Esophagus muscularis mucosa (tissue), 4 donors: ENCODE results near the gene IFNA8. TPM values are rescaled to one million over a fixed set of nuclear protein-coding genes. Genes with fewer than 3 reads are reported as not detected.

Experiments used
- DNase-seq: peaks from one replicate; pipeline ENCODE4 v3.0.0-alpha.2; 2017; ENCODE audit errors: extremely low spot score
- H3K27ac ChIP-seq, 4 donors: fragments of 200-600 bp; sonication (generic); replicated peaks in 1 of 4; 1 replicate in 3 of 4; 2 replicates in 1 of 4; pipeline ENCODE4 v1.5.1; 2016 to 2019; ENCODE audit warnings: mild to moderate bottlenecking in 1 of 4
- H3K27me3 ChIP-seq, 4 donors: fragments of 200-600 bp; sonication (generic); one replicate each; pipeline versions ENCODE4 v1.5.1 to v1.6.0; 2016 to 2019
- H3K36me3 ChIP-seq, 4 donors: fragments of 200-600 bp; sonication (generic); one replicate each; pipeline ENCODE4 v1.5.1; 2016 to 2019
- H3K4me1 ChIP-seq, 4 donors: fragments of 200-600 bp; sonication (generic); one replicate each; pipeline ENCODE4 v1.5.1; 2016 to 2019
- H3K4me3 ChIP-seq, 4 donors: fragments of 200-600 bp; sonication (generic); 1 replicate in 2 of 4; 2 replicates in 2 of 4; pipeline ENCODE4 v1.5.1; 2016 to 2019; ENCODE audit warnings: mild to moderate bottlenecking in 4 of 4, moderate library complexity in 1 of 4
- H3K9me3 ChIP-seq, 4 donors: fragments of 200-600 bp; sonication (generic); 1 replicate in 3 of 4; 2 replicates in 1 of 4; pipeline ENCODE4 v1.5.1; 2016 to 2019
- EP300 ChIP-seq: sonication (generic); formaldehyde crosslinking; IDR thresholded peaks from one replicate; pipeline ENCODE4 v1.6.1; 2017; ENCODE audit warnings: antibody characterized with exemption
- POLR2A ChIP-seq: fragments of 450-650 bp; IDR thresholded peaks from one replicate; pipeline ENCODE4 v1.6.1; 2017; ENCODE audit warnings: antibody characterized with exemption, moderate library complexity, mild to moderate bottlenecking, low read depth
- POLR2AphosphoS5 ChIP-seq, 2 donors: sonication (generic); formaldehyde crosslinking; IDR thresholded peaks; one replicate each; pipeline ENCODE4 v1.6.1; 2017; ENCODE audit warnings: antibody characterized with exemption in 2 of 2
- WGBS: methylation state at CpG from one replicate; pipeline ENCODE4 v1.1.5; 2018; 5-methylcytosine and 5-hydroxymethylcytosine counted together
- intact Hi-C: fragments of 100-400 bp; cut with DNase I; formaldehyde crosslinking; loops from one replicate; pipeline ENCODE4 v1.15.1; 2023
- total RNA-seq, 4 donors: library from RNA; depleted of rRNA; stranded (reverse); fragments of >200 nt; gene quantifications; one replicate each; pipeline versions ENCODE4 v1.1.0 to v1.2.1, GENCODE V29; 2016
- TF ChIP-seq, protein P1 (sequence below), 3 experiments: fragments of 200-600 bp in 2 of 3; fragments of 450-650 bp in 1 of 3; sonication (generic) in 2 of 3; IDR thresholded peaks; one replicate each; pipeline ENCODE4 v1.5.1; 2017 to 2019; ENCODE audit warnings: antibody characterized with exemption in 3 of 3, mild to moderate bottlenecking in 2 of 3, moderate library complexity in 1 of 3

Gene IFNA8
- total RNA-seq, 4 donors from 2014 or later = not detected

DNA sequence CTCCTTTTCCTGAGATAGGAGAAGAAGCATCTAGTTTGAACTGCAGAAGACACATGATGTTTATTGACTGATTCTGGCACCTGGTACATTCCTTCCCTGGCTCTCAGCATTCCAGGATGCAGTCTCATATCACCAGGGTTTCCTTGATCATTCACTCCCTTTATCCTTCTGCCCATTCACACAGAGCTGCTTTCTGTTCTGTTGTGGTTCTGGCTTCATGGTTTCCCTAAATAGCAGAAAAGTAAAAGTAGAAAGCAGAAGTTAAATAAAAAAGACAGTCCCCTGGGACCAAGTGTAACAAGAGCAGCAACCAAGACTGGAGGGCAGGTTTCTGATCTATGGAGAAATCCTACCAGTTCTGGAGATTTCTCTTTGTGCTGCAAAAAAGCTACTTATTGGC lies 3.2 kb downstream of the IFNA8 start:
- intact Hi-C loops = no loop called here
- no peak for TF ChIP-seq POLR2AphosphoS5 (IDR thresholded peaks at IDR 0.05)
- TF ChIP-seq POLR2A = no peak
- H3K36me3 ChIP-seq = no peaks in the 10 kb centered on the region

DNA sequence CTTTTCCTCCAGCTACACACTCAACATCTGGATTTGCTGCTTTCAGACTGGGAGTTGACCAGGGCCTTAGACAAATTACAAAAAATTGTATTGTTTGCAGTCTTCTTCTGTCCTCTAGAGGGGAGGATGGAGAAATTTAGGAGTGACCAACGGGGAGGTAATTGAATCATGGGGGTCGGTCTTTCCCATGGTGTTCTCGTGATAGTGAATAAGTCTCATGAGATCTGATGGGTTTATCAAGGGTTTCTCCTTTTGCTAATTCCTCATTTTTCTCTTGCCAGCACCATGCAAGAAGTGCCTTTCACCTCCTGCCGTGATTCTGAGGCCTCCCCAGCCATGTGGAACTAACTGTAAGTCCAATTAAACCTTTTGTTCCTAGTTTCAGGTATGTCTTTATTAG lies 4.2 kb downstream of the IFNA8 start:
- no peak overlapping the region for H3K4me3 ChIP-seq
- no peaks in the 10 kb centered on the region for H3K36me3 ChIP-seq
- H3K9me3 ChIP-seq = no peaks in the 10 kb centered on the region
- H3K4me1 ChIP-seq = no peaks in the 10 kb centered on the region
- TF ChIP-seq POLR2A = no peak
- TF ChIP-seq, protein P1, sequence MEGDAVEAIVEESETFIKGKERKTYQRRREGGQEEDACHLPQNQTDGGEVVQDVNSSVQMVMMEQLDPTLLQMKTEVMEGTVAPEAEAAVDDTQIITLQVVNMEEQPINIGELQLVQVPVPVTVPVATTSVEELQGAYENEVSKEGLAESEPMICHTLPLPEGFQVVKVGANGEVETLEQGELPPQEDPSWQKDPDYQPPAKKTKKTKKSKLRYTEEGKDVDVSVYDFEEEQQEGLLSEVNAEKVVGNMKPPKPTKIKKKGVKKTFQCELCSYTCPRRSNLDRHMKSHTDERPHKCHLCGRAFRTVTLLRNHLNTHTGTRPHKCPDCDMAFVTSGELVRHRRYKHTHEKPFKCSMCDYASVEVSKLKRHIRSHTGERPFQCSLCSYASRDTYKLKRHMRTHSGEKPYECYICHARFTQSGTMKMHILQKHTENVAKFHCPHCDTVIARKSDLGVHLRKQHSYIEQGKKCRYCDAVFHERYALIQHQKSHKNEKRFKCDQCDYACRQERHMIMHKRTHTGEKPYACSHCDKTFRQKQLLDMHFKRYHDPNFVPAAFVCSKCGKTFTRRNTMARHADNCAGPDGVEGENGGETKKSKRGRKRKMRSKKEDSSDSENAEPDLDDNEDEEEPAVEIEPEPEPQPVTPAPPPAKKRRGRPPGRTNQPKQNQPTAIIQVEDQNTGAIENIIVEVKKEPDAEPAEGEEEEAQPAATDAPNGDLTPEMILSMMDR (IDR thresholded peaks at IDR 0.05) = no peak
- no peak for TF ChIP-seq EP300
- 83% methylated on average over 4 of the region's 4 CpGs for WGBS
- DNase-seq = no peak
- no peaks in the 10 kb centered on the region for H3K27me3 ChIP-seq
- intact Hi-C loops = no loop called here
- no peak overlapping the region for H3K27ac ChIP-seq

More for the DNA sequence above, 3.2 kb downstream of the IFNA8 start:
- H3K27me3 ChIP-seq = no peaks in the 10 kb centered on the region
- no peaks in the 10 kb centered on the region for H3K9me3 ChIP-seq
- no peak overlapping the region for H3K4me3 ChIP-seq
- no peak overlapping the region for H3K27ac ChIP-seq
- DNase-seq = no peak
- no peaks in the 10 kb centered on the region for H3K4me1 ChIP-seq

DNA sequence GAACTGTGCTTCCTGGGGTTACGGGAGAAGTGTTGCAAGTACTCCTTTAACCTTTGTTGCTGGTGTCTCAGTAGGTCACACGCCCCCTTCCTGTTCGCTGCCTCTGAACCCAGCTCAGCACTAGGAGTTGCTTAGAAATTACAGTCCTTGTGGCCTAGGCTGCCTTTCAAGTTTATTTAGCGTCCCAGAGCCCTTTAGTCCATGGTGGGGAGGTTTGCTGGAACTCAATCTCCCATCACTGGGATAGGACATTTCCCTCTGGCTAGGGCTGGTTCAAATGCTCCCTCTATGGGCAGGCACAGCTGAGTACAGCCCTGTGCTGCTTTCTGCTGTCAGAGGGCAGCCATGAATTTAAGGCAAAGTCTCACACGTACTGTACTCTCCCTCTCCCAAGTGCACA lies 4.7 kb downstream of the IFNA8 start:
- no peaks in the 10 kb centered on the region for H3K9me3 ChIP-seq
- H3K36me3 ChIP-seq = no peaks in the 10 kb centered on the region
- DNase-seq = no peak
- no peaks in the 10 kb centered on the region for H3K4me1 ChIP-seq
- no peak overlapping the region for H3K4me3 ChIP-seq
- no peaks in the 10 kb centered on the region for H3K27me3 ChIP-seq
- no peak overlapping the region for H3K27ac ChIP-seq
- intact Hi-C loops = no loop called here
- WGBS = 61% methylated on average over 4 of the region's 5 CpGs
- TF ChIP-seq POLR2AphosphoS5 (IDR thresholded peaks at IDR 0.05) (no peak), POLR2A (no peak), EP300 (no peak)
- TF ChIP-seq, protein P1 (IDR thresholded peaks at IDR 0.05) = peak in 1 of 3 experiments; percentile 2

DNA sequence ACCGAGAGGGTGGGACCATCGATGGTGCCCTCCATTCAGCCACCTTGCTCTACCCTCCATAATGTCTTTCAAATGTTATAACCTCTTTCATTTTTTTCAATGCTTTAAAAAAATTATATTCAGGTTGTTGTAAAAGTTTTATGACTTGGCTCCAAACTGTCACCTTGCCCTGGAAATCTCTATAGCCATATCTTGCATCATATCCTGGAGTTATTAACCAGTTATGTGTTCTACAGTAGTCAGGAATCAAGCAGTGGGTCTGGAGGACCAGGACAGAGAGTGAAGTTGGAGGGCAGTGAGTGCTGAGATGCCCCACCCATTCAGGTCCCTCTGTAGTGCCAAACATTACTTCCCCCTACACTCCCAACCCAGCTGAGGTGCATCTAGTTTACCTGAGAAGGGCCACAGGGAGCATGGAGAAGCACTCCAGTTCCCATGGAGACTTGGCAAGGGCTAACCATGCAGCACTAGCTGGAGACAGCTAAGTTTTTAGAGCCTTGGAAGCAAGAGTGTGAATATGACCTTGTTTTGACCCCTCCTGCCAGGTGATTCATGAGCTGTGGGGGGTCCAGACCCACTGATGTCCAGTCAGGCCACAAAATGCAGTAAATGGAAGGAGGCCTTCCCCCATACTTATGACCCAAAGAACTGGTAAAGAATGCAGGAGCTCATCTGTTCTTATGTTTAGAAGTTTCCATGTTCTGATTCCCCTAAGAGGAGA lies 5.5 kb downstream of the IFNA8 start:
- intact Hi-C loops = no loop called here
- no peak for TF ChIP-seq POLR2AphosphoS5 (IDR thresholded peaks at IDR 0.05)
- TF ChIP-seq POLR2A = no peak
- TF ChIP-seq EP300 = no peak
- Histone ChIP-seq H3K9me3 (no peaks in the 10 kb centered on the region), H3K4me3 (no peak overlapping the region), H3K36me3 (no peaks in the 10 kb centered on the region), H3K27ac (no peak overlapping the region), H3K4me1 (no peaks in the 10 kb centered on the region), H3K27me3 (no peaks in the 10 kb centered on the region)
- WGBS = 82% methylated on average over 2 of the region's 2 CpGs
- DNase-seq = no peak

DNA sequence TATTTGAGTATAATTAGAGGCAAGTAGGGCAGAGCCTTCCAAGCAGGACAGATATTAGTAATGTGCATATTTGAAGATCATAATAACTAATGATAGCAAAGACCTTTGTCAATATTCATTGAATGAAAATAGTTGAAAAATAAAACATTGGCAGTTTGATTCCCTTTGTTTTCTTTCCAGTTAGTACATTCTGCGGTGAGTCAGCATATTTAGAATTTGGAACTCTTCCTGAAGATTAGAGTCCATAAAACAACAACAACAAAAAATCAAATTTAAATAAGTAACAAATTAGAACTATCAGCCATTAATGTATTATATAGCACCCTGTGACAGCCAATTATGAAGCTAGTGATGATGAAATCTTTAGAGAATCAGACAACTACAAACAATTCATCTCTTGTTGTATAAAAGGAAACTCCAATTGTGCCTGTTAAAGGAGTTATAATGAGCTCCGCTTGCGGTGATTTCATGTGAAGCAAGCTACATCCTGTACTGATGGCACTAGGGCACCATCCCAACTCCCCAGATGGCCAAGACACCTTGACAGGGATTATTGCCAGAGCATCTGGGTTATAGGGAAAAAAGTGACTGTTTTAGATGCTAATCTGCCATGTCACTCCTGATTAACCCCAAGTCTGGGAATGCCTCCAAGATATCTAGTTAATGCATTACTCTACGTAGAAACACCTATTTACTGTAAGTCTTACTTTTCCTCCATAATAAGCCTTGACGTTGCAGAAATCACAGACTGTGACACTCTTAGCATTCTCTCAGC lies 6.8 kb downstream of the IFNA8 start:
- H3K27me3 ChIP-seq = no peaks in the 10 kb centered on the region
- intact Hi-C loops = no loop called here
- no peak overlapping the region for H3K4me3 ChIP-seq
- no peak for DNase-seq
- no peak overlapping the region for H3K27ac ChIP-seq
- WGBS = 75% methylated on average over 5 of the region's 5 CpGs
- no peaks in the 10 kb centered on the region for H3K36me3 ChIP-seq
- no peak for TF ChIP-seq POLR2A
- TF ChIP-seq EP300 = no peak
- TF ChIP-seq, protein P1 (IDR thresholded peaks at IDR 0.05) = no peak
- no peak for TF ChIP-seq POLR2AphosphoS5 (IDR thresholded peaks at IDR 0.05)
- no peaks in the 10 kb centered on the region for H3K4me1 ChIP-seq
- no peaks in the 10 kb centered on the region for H3K9me3 ChIP-seq
